H1 (cell line): ENCODE results near the gene DSTYK. TPM values are rescaled to one million over a fixed set of nuclear protein-coding genes. Genes with fewer than 3 reads are reported as not detected.
A peak's percentile ranks its signal among the peaks of the same experiment; 100 is the strongest.

ENCODE experiments used
- CTCF ChIA-PET: fragments of 300-600 bp; sonication (Branson Sonifier 250); formaldehyde crosslinking; loops from one replicate; lab custom pipeline; 2021; ENCODE audit not compliant: partially characterized antibody; lab: Charles Lee
- POLR2A ChIA-PET: fragments of 300-600 bp; sonication (Branson Sonifier 250); formaldehyde crosslinking; loops from one replicate; lab custom pipeline; 2021; ENCODE audit warnings: inconsistent platforms; ENCODE audit not compliant: partially characterized antibody; lab: Charles Lee
- DNase-seq, 2 experiments: peaks; one replicate each; pipeline versions ENCODE4 v3.0.0 to v3.0.0-alpha.2; 2010 to 2022; ENCODE audit warnings: low spot score in 2 of 2, low read depth in 1 of 2, mixed read lengths in 1 of 2
- FAIRE-seq: peaks from 2 replicates; lab custom pipeline; 2011; peaks lifted over from hg19 to GRCh38; lab: Jason Lieb, UNC
- H2AFZ ChIP-seq: 2 replicates; pipeline ENCODE4 v1.8.1; 2012; ENCODE audit warnings: low read length, inconsistent platforms
- H2AK5ac ChIP-seq: 2 replicates; pipeline ENCODE4 v1.6.1; 2013; ENCODE audit warnings: low read depth, low read length
- H2BK120ac ChIP-seq: replicated peaks from 2 replicates; pipeline ENCODE3; 2013; ENCODE audit warnings: low read depth, low read length, inconsistent platforms
- H2BK12ac ChIP-seq: 2 replicates; pipeline ENCODE4 v1.6.1; 2013; ENCODE audit warnings: low read depth, low read length
- H2BK15ac ChIP-seq: 2 replicates; pipeline ENCODE4 v1.6.1; 2013; ENCODE audit warnings: low read length
- H2BK20ac ChIP-seq: 2 replicates; pipeline ENCODE4 v1.6.1; 2013; ENCODE audit warnings: low read length
- H2BK5ac ChIP-seq: 2 replicates; pipeline ENCODE4 v1.6.1; 2013; ENCODE audit warnings: low read depth, low read length
- H3K14ac ChIP-seq: 2 replicates; pipeline ENCODE4 v1.6.1; 2013; ENCODE audit warnings: inconsistent platforms; ENCODE audit not compliant: insufficient read length
- H3K18ac ChIP-seq: 2 replicates; pipeline ENCODE4 v1.6.1; 2013; ENCODE audit warnings: low read length; ENCODE audit errors: extremely low read depth
- H3K23ac ChIP-seq: 2 replicates; pipeline ENCODE4 v1.6.1; 2013; ENCODE audit warnings: inconsistent platforms; ENCODE audit not compliant: insufficient read length
- H3K23me2 ChIP-seq: 2 replicates; pipeline ENCODE4 v1.6.1; 2013; ENCODE audit warnings: low read depth, low read length
- H3K27ac ChIP-seq: 2 replicates; pipeline ENCODE4 v1.6.1; 2011; ENCODE audit warnings: low read depth, low read length, inconsistent platforms
- H3K27me3 ChIP-seq, 4 experiments: replicated peaks in 1 of 4; 1 replicate in 1 of 4; 2 replicates in 3 of 4; pipeline versions ENCODE4 v1.6.1 to v1.8.1; 2011 to 2013; ENCODE audit warnings: low read length in 3 of 4, mild to moderate bottlenecking in 3 of 4, inconsistent platforms in 2 of 4, mixed read lengths in 2 of 4, moderate library complexity in 1 of 4; ENCODE audit not compliant: control insufficient read depth in 3 of 4, insufficient read depth in 3 of 4; ENCODE audit errors: extremely low read depth in 1 of 4
- H3K36me3 ChIP-seq, 4 experiments: 2 replicates each; pipeline versions ENCODE4 v1.6.1 to v1.8.1; 2011 to 2013; ENCODE audit warnings: mild to moderate bottlenecking in 4 of 4, low read length in 3 of 4, moderate library complexity in 2 of 4, control low read depth in 1 of 4, inconsistent platforms in 1 of 4; ENCODE audit not compliant: insufficient read depth in 4 of 4, control insufficient read depth in 2 of 4
- H3K4ac ChIP-seq: replicated peaks from 2 replicates; pipeline ENCODE3; 2013; ENCODE audit warnings: low read length, low read depth, mixed read lengths, inconsistent platforms; ENCODE audit not compliant: insufficient read length
- H3K4me1 ChIP-seq, 4 experiments: replicated peaks in 1 of 4; 1 replicate in 1 of 4; 2 replicates in 3 of 4; pipeline versions ENCODE4 v1.6.1 to v1.8.1; 2011 to 2013; ENCODE audit warnings: low read length in 3 of 4, inconsistent platforms in 2 of 4, mixed read lengths in 1 of 4; ENCODE audit not compliant: insufficient read depth in 4 of 4, control insufficient read depth in 3 of 4
- H3K4me2 ChIP-seq, 2 experiments: 2 replicates each; pipeline versions ENCODE4 v1.6.1 to v1.8.1; 2011 to 2013; ENCODE audit warnings: low read depth in 2 of 2, low read length in 2 of 2, control low read depth in 1 of 2, inconsistent platforms in 1 of 2, mild to moderate bottlenecking in 1 of 2; ENCODE audit not compliant: insufficient read depth in 1 of 2
- H3K4me3 ChIP-seq, 4 experiments: fragments of 200-600, 300-600 bp in 1 of 4; sonication (generic), shearing (Covaris generic), sonication (Bioruptor Twin) in 1 of 4; 2 replicates each; pipeline versions ENCODE4 v1.5.1 to v1.8.1; 2011 to 2016; ENCODE audit warnings: low read length in 4 of 4, low read depth in 3 of 4, control low read depth in 2 of 4, inconsistent platforms in 2 of 4, mild to moderate bottlenecking in 2 of 4, mixed read lengths in 1 of 4, moderate library complexity in 1 of 4; ENCODE audit not compliant: insufficient read depth in 2 of 4; ENCODE audit errors: extremely low read depth in 1 of 4
- H3K56ac ChIP-seq: replicated peaks from 2 replicates; pipeline ENCODE3; 2013; ENCODE audit warnings: low read depth, mild to moderate bottlenecking, mixed read lengths, low read length, inconsistent platforms; ENCODE audit not compliant: insufficient read length
- H3K79me1 ChIP-seq: 2 replicates; pipeline ENCODE4 v1.6.1; 2013; ENCODE audit warnings: low read depth, low read length, control low read depth
- H3K79me2 ChIP-seq, 2 experiments: 2 replicates each; pipeline versions ENCODE4 v1.6.1 to v1.8.1; 2012 to 2013; ENCODE audit warnings: low read length in 2 of 2, mild to moderate bottlenecking in 2 of 2, inconsistent platforms in 1 of 2; ENCODE audit not compliant: insufficient read depth in 2 of 2, control insufficient read depth in 1 of 2
- H3K9ac ChIP-seq, 4 experiments: replicated peaks in 1 of 4; 1 replicate in 1 of 4; 2 replicates in 3 of 4; pipeline versions ENCODE4 v1.6.1 to v1.8.1; 2011 to 2013; ENCODE audit warnings: low read depth in 3 of 4, low read length in 3 of 4, control low read depth in 2 of 4, mild to moderate bottlenecking in 2 of 4, moderate library complexity in 2 of 4, inconsistent platforms in 1 of 4; ENCODE audit errors: extremely low read depth in 1 of 4
- H3K9me3 ChIP-seq, 2 experiments: 2 replicates each; pipeline versions ENCODE4 v1.6.1 to v1.8.1; 2012 to 2013; ENCODE audit warnings: mild to moderate bottlenecking in 2 of 2, moderate library complexity in 2 of 2, control low read depth in 1 of 2, inconsistent platforms in 1 of 2, low read depth in 1 of 2, low read length in 1 of 2, mixed read lengths in 1 of 2; ENCODE audit not compliant: insufficient read depth in 2 of 2
- H4K20me1 ChIP-seq, 2 experiments: replicated peaks in 1 of 2; 2 replicates each; pipeline versions ENCODE3 to v1.8.1; 2011 to 2013; ENCODE audit warnings: inconsistent platforms in 2 of 2, low read length in 2 of 2, mild to moderate bottlenecking in 1 of 2; ENCODE audit not compliant: insufficient read depth in 2 of 2, control insufficient read depth in 1 of 2
- H4K5ac ChIP-seq: 2 replicates; pipeline ENCODE4 v1.6.1; 2013; ENCODE audit warnings: low read length, low read depth, mixed read lengths, inconsistent platforms; ENCODE audit not compliant: insufficient read length
- H4K8ac ChIP-seq: 2 replicates; pipeline ENCODE4 v1.8.0; 2013; ENCODE audit warnings: mild to moderate bottlenecking, moderate library complexity, low read length, inconsistent platforms; ENCODE audit not compliant: insufficient read depth; ENCODE audit errors: extremely low read depth
- H4K91ac ChIP-seq: replicated peaks from 2 replicates; pipeline ENCODE3; 2013; ENCODE audit warnings: low read length, mixed read lengths, inconsistent platforms; ENCODE audit not compliant: insufficient read length
- ASH2L ChIP-seq: fragments of 200-600, 300-600 bp; sonication (generic); IDR thresholded peaks from one replicate; pipeline ENCODE4 v1.7.1; 2017; ENCODE audit warnings: low read length
- CHD2 ChIP-seq: IDR thresholded peaks from 2 replicates; pipeline ENCODE4 v1.6.1; 2012; ENCODE audit warnings: low read length, improper control_type of control experiment
- CREB1 ChIP-seq: IDR thresholded peaks from 2 replicates; pipeline ENCODE4 v1.6.1; 2012; ENCODE audit warnings: inconsistent platforms
- EGR1 ChIP-seq: IDR thresholded peaks from 2 replicates; pipeline ENCODE4 v1.6.1; 2011; ENCODE audit warnings: low read depth, low read length, borderline replicate concordance
- HDAC2 ChIP-seq, 2 experiments: fragments of 300-600 bp in 1 of 2; sonication (generic) in 1 of 2; IDR thresholded peaks; 2 replicates each; pipeline ENCODE4 v1.6.1; 2011 to 2012; ENCODE audit warnings: low read depth in 2 of 2, low read length in 2 of 2, mild to moderate bottlenecking in 2 of 2, moderate library complexity in 2 of 2, borderline replicate concordance in 1 of 2, inconsistent platforms in 1 of 2
- HDAC6 ChIP-seq: IDR thresholded peaks from one replicate; pipeline ENCODE4 v1.7.1; 2012; ENCODE audit warnings: low read depth, mild to moderate bottlenecking, inconsistent platforms, low read length, moderate library complexity
- MAX ChIP-seq: IDR thresholded peaks from 2 replicates; pipeline ENCODE4 v1.6.1; 2012; ENCODE audit warnings: inconsistent platforms
- POLR2A ChIP-seq, 2 experiments: IDR thresholded peaks; 1 replicate in 1 of 2; 2 replicates in 1 of 2; pipeline ENCODE4 v1.6.1; 2011; ENCODE audit warnings: low read depth in 2 of 2, low read length in 2 of 2, mild to moderate bottlenecking in 2 of 2; ENCODE audit errors: control extremely low read depth in 1 of 2
- RBBP5 ChIP-seq: IDR thresholded peaks from 2 replicates; pipeline ENCODE4 v1.7.1; 2012; ENCODE audit warnings: low read depth, mild to moderate bottlenecking, inconsistent platforms, low read length, moderate library complexity, borderline replicate concordance
- RXRA ChIP-seq: IDR thresholded peaks from 2 replicates; pipeline ENCODE4 v1.6.1; 2011; ENCODE audit warnings: low read depth, mild to moderate bottlenecking, low read length, moderate library complexity; ENCODE audit not compliant: insufficient read depth
- SIN3A ChIP-seq, 2 experiments: IDR thresholded peaks in 1 of 2; conservative IDR thresholded peaks in 1 of 2; 2 replicates each; pipeline ENCODE4 v1.6.1; 2011 to 2012; ENCODE audit warnings: low read length in 2 of 2, improper control_type of control experiment in 1 of 2, low read depth in 1 of 2, mild to moderate bottlenecking in 1 of 2
- TBP ChIP-seq: IDR thresholded peaks from 2 replicates; pipeline ENCODE4 v1.6.1; 2011; ENCODE audit warnings: low read depth, low read length, improper control_type of control experiment
- WGBS, 2 experiments: shearing (Covaris generic) in 1 of 2; methylation state at CpG; one replicate each; pipeline versions ENCODE4 v1.1.6 to v1.1.7; 2013 to 2015; ENCODE audit warnings: low lambda C conversion rate in 2 of 2, mixed read lengths in 2 of 2, inconsistent platforms in 1 of 2, low coverage in 1 of 2, missing lambda C conversion rate in 1 of 2; ENCODE audit not compliant: insufficient replicate concordance in 2 of 2, insufficient coverage in 1 of 2, insufficient read length in 1 of 2; ENCODE audit errors: extremely low coverage in 1 of 2, missing lambda C conversion rate in 1 of 2; 5-methylcytosine and 5-hydroxymethylcytosine counted together
- polyA plus RNA-seq, 7 experiments: library from polyadenylated mRNA; depleted of rRNA in 3 of 7; stranded (reverse) in 5 of 7; unstranded in 2 of 7; fragments of >200 nt in 5 of 7; fragments of 200-250 nt in 2 of 7; gene quantifications; 1 replicate in 5 of 7; 2 replicates in 1 of 7; 4 replicates in 1 of 7; pipeline versions ENCODE4 v1.2.1 to v1.2.3, GENCODE V29; 2011 to 2013; ENCODE audit warnings: missing spikeins in 2 of 7, mixed read lengths in 2 of 7
- total RNA-seq: library from RNA; stranded (reverse); fragmentation: NEBNext Ultra II Directional; extraction: Animal tissue kit (Norgen Biotek cat#: 25700); gene quantifications from 2 replicates; pipeline ENCODE4 v1.2.1, GENCODE V29; 2021

Gene DSTYK
- total and polyA plus RNA-seq, 2 of the 8 experiments (the other 6 are each of a cell fraction or from before 2014, with no cell fraction given) = 2.7 to 8.5 TPM

- H3K9me3 ChIP-seq = no peaks in the 10 kb centered on the region
- no peak for FAIRE-seq
- H3K27ac ChIP-seq = no peak within 1 kb of the TSS
- peak within 1 kb of the TSS; percentile 23; the same call in 1 of the 2 replicates for H2AFZ ChIP-seq
- H3K79me1 ChIP-seq = no peaks in the 10 kb centered on the region
- peak within 1 kb of the TSS; percentile 89 to 99 for H3K4me2 ChIP-seq
- peak within 1 kb of the TSS; percentile 59 for H4K8ac ChIP-seq
- 0 out of 2 replicates have a peak within 1 kb of the TSS, but pooled peaks have one; percentile 10 for H2AK5ac ChIP-seq
- no peak within 1 kb of the TSS for H3K14ac ChIP-seq
- POLR2A ChIA-PET = interaction anchor here (0.6 to 3.3 kb wide), 19 partner anchors 12 to 221 kb away, joined by 3 to 13 read pairs (median 4); partner anchors contain the start of genes DSTYK and RBBP5
- peak within 1 kb of the TSS; percentile 53 for H2BK12ac ChIP-seq
- peak within 1 kb of the TSS; percentile 59 to 85 (median 73) for H3K4me3 ChIP-seq
- H4K5ac ChIP-seq = peak within 1 kb of the TSS; percentile 7
- H2BK5ac ChIP-seq = no peak within 1 kb of the TSS; the same call in 1 of the 2 replicates
- no peaks in the 10 kb centered on the region for H3K79me2 ChIP-seq
- CTCF ChIA-PET = interaction anchor here (0.8 to 40.8 kb wide), 14 partner anchors 12 to 365 kb away, joined by 3 to 1035 read pairs (median 5); partner anchors contain the start of gene NUAK2
- H3K4me1 ChIP-seq = peaks cover 13 to 18% (median 16%) of the 10 kb centered on the region in 4 experiments; a peak in 6 of 7 replicates
- 2% methylated on average over 26 of the region's 44 CpGs; no CpG with 5 or more reads in 1 of the 2 experiments for WGBS, 2 experiments
- peaks cover 11% of the 10 kb centered on the region for H3K23me2 ChIP-seq
- no peaks in the 10 kb centered on the region for H3K36me3 ChIP-seq
- no peak within 1 kb of the TSS for H3K56ac ChIP-seq
- no peak within 1 kb of the TSS for H4K91ac ChIP-seq
- no peak within 1 kb of the TSS for H3K23ac ChIP-seq
- H4K20me1 ChIP-seq = peaks cover 3 to 9% of the 10 kb centered on the region in 2 experiments
- H2BK120ac ChIP-seq = no peak within 1 kb of the TSS
- H3K18ac ChIP-seq = peak within 1 kb of the TSS; percentile 9; the same call in 1 of the 2 replicates
- no peak within 1 kb of the TSS for H2BK20ac ChIP-seq
- H2BK15ac ChIP-seq = peak within 1 kb of the TSS; percentile 13; the same call in 1 of the 2 replicates
- DNase-seq = peak; percentile 73 to 97
- H3K9ac ChIP-seq = peak within 1 kb of the TSS; percentile 35 to 59 (median 50); a peak in 4 of 7 replicates
- peaks cover 0 to 6% (median 4%) of the 10 kb centered on the region in 4 experiments; a peak in 5 of 7 replicates for H3K27me3 ChIP-seq
- no peak within 1 kb of the TSS for H3K4ac ChIP-seq
- peak; percentile 63 for TF ChIP-seq ASH2L
- TF ChIP-seq MAX = peak; percentile 39; the same call in 1 of the 2 replicates
- no peak for TF ChIP-seq RBBP5
- TF ChIP-seq TBP = peak; percentile 38; the same call in 1 of the 2 replicates
- peak; percentile 84 for TF ChIP-seq CHD2
- peak; percentile 80 for TF ChIP-seq CREB1
- no peak for TF ChIP-seq HDAC6
- TF ChIP-seq RXRA = no peak
- TF ChIP-seq SIN3A (conservative IDR thresholded peaks at IDR 0.05 in 1 of 2, IDR thresholded peaks at IDR 0.05 in 1 of 2; ENCODE audit: low read depth in 1 of 2, low read length in 2 of 2) = 0 out of 4 replicates have a peak, but pooled peaks of 1 of the 2 experiments have one; percentile 42
- TF ChIP-seq POLR2A (IDR thresholded peaks at IDR 0.05; ENCODE audit: control extremely low read depth in 1 of 2, low read depth in 2 of 2, low read length in 2 of 2) = peak in 1 of 2 experiments; percentile 45; a peak in 1 of 3 replicates
- peak; percentile 92 for TF ChIP-seq EGR1
- 0 out of 4 replicates have a peak, but pooled peaks of 1 of the 2 experiments have one; percentile 28 for TF ChIP-seq HDAC2 (IDR thresholded peaks at IDR 0.05; ENCODE audit: borderline replicate concordance in 1 of 2, low read depth in 2 of 2, low read length in 2 of 2)
Measured at GRCh38 chr1:205227584-205228013, 16.1 kb upstream of the DSTYK start, which contains the start of gene TMCC2. Gene TMCC2, plus strand, starts transcription at chr1:205227946. Its CDS starts 619 bp downstream, at chr1:205228565.
